Activated naive CD8-positive, alpha-beta T cell (primary cell): ENCODE measurements around the gene KRTAP5-3.

Source experiments
- H3K27ac Mint-ChIP-seq: one replicate; pipeline ENCODE4 v1.8.0; 2021; ENCODE audit warnings: mixed read lengths
- H3K27me3 Mint-ChIP-seq: one replicate; pipeline ENCODE4 v1.8.0; 2021; ENCODE audit warnings: mixed read lengths
- H3K36me3 Mint-ChIP-seq: one replicate; pipeline ENCODE4 v1.8.0; 2021; ENCODE audit warnings: mixed read lengths
- H3K4me1 Mint-ChIP-seq: one replicate; pipeline ENCODE4 v1.8.0; 2021; ENCODE audit warnings: low read depth, mixed read lengths
- H3K4me3 Mint-ChIP-seq: one replicate; pipeline ENCODE4 v1.8.0; 2021; ENCODE audit warnings: mild to moderate bottlenecking, mixed read lengths
- H3K9me3 Mint-ChIP-seq: one replicate; pipeline ENCODE4 v1.8.0; 2021; ENCODE audit warnings: low read depth, mixed read lengths

The KRTAP5-3 gene

DNA sequence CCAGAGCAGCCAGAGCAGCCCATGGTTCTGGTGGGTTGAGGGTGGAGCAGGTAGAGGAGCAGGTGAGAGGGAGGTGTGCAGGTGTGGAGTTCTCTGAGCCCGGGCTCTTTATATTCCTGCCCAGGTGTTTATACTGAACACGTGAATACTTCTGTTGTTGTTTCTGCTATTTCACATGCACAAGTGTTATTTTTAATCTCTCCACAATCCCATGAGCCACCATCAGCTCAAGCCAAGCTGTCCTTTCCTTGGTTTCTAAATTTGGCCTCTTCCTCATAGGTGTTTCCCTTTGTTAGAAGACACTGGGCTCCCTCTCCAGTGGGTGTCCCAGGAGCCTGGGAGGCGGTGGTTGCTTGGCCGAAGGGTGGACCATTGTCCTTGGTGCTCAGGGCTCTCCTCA lies at the start of gene KRTAP5-3:
KRTAP5-3 (minus strand) TSS at position 101 of the 400 bp plus-strand sequence; CDS start at position 23, 78 bp downstream.
- Mint-ChIP-seq H3K9me3 (no peaks in the 10 kb centered on the region), H3K4me1 (no peaks in the 10 kb centered on the region), H3K4me3 (no peak within 1 kb of the TSS)

GRCh38 chr11:1656670-1657069 lies 48.4 kb upstream of the KRTAP5-3 start:
- Mint-ChIP-seq H3K4me3 (no peak overlapping the region), H3K9me3 (no peaks in the 10 kb centered on the region), H3K27ac (no peak overlapping the region), H3K27me3 (peaks cover 9% of the 10 kb centered on the region), H3K36me3 (no peaks in the 10 kb centered on the region), H3K4me1 (peaks cover 12% of the 10 kb centered on the region)

More for the DNA sequence above, at the start of gene KRTAP5-3:
- Mint-ChIP-seq H3K36me3 (no peaks in the 10 kb centered on the region), H3K27me3 (peaks cover 11% of the 10 kb centered on the region), H3K27ac (no peak within 1 kb of the TSS)

GRCh38 chr11:1656061-1656441 lies 47.8 kb upstream of the KRTAP5-3 start:
- no peak overlapping the region for H3K27ac Mint-ChIP-seq
- H3K4me3 Mint-ChIP-seq = no peak overlapping the region
- no peaks in the 10 kb centered on the region for H3K36me3 Mint-ChIP-seq
- peaks cover 12% of the 10 kb centered on the region for H3K4me1 Mint-ChIP-seq
- no peaks in the 10 kb centered on the region for H3K9me3 Mint-ChIP-seq
- peaks cover 9% of the 10 kb centered on the region for H3K27me3 Mint-ChIP-seq

GRCh38 chr11:1655168-1656060 lies 47.2 kb upstream of the KRTAP5-3 start:
- no peaks in the 10 kb centered on the region for H3K9me3 Mint-ChIP-seq
- H3K27ac Mint-ChIP-seq = no peak overlapping the region
- H3K27me3 Mint-ChIP-seq = peaks cover 9% of the 10 kb centered on the region
- no peak overlapping the region for H3K4me3 Mint-ChIP-seq
- H3K4me1 Mint-ChIP-seq = peaks cover 12% of the 10 kb centered on the region
- no peaks in the 10 kb centered on the region for H3K36me3 Mint-ChIP-seq

GRCh38 chr11:1654388-1655167 lies 46.3 kb upstream of the KRTAP5-3 start:
- no peaks in the 10 kb centered on the region for H3K9me3 Mint-ChIP-seq
- H3K27ac Mint-ChIP-seq = no peak overlapping the region
- H3K4me1 Mint-ChIP-seq = peaks cover 5% of the 10 kb centered on the region
- H3K27me3 Mint-ChIP-seq = peaks cover 3% of the 10 kb centered on the region
- H3K36me3 Mint-ChIP-seq = no peaks in the 10 kb centered on the region
- no peak overlapping the region for H3K4me3 Mint-ChIP-seq

DNA sequence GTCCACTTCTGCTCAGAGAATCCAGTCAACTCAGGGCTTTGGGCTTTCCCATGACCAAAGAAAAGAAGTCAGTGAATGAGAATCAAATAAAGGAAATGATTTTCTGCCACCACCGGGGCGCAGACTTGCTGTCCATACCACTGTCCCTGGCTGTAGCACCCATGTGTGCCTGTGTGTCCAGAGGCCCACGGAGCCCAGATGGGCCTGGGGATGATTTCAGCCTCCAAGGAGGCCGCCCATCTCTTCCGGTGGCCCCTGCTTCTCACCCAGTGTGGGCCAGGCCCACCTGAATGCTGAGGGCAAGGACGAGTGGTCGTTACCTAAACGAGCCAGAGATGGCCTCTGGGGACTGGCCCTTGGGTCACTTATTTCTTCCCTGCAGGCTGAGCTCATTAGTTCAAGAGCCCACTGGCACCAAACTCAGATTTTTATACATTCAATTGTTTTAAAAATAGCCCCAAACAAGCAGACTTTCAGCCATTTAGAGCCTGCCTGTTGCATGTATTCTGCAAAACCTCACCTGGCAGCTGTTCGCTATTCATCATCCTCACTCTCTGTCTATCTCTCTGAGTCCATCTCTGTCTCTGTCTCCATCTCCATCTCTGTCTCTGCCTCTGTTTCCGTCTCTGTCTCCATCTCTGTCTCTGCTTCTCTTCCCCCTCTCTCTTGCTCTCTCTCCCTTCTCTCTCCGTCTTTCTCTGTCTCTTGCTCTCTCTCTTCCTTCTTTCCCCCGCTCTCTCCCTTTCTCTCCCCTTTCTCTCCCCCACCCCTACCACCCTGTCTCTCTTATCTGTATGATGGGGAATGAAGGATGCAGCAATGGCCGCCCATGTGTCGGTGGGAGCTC lies 45.5 kb upstream of the KRTAP5-3 start:
- peaks cover 3% of the 10 kb centered on the region for H3K27me3 Mint-ChIP-seq
- H3K36me3 Mint-ChIP-seq = no peaks in the 10 kb centered on the region
- no peak overlapping the region for H3K4me3 Mint-ChIP-seq
- no peak overlapping the region for H3K27ac Mint-ChIP-seq
- peaks cover 2% of the 10 kb centered on the region for H3K4me1 Mint-ChIP-seq
- no peaks in the 10 kb centered on the region for H3K9me3 Mint-ChIP-seq

DNA sequence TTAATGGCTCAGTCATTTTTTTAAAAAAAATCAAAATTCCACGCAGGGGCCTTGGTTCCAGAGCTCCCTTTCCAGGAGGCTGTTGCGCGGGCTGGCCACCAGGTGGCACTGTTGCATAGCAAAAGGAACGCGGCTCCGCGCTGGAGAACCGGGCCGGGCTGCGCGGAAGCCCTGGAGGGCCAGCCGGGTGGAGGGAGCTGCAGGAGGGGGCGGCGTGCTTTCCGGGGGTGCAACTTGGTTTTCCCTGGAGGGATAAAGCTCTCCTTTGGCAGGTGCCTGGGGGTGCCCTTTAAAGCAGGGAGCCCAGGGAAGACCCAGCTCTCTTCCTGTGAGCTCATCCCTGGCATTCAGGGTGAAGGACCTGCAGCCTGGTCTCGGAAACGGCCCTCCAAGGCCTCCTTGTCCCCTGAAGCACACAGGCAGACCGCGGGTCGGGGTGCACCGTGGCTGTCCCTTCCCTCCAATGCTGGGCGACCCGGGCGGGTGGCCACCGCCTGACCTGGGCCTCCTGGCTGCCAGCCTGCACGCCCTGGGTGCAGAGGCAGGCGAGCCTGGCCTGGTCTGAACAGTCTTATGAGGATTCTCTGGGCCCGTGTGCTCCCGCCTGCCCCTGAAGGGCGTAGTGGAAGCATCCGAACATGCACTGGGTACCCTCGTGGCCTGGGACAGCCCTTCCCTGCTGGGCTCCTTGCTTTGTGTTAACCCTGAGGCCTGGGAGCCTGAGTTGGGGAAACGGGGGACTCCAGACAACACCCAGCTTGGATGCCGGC lies 44.7 kb upstream of the KRTAP5-3 start:
- Mint-ChIP-seq H3K4me3 (no peak overlapping the region), H3K4me1 (peaks cover 2% of the 10 kb centered on the region), H3K9me3 (no peaks in the 10 kb centered on the region), H3K36me3 (no peaks in the 10 kb centered on the region), H3K27ac (no peak overlapping the region), H3K27me3 (peaks cover 3% of the 10 kb centered on the region)

DNA sequence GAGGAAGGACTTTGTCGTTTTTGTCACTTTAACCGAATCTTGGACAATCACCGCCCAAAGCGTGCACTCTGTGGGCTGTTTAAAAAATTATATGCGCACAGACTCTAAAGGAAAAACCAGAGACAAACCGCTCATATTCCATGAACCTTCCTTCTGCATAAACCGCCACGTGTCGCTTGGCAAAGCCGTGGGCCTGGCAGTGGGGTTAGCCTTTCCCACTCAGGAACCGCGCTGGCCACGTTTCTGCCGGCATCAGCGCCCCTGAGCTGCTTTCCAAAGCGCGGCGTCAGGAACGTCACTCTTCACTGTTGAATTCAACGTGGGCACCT lies 44.1 kb upstream of the KRTAP5-3 start:
- H3K4me3 Mint-ChIP-seq = no peak overlapping the region
- H3K9me3 Mint-ChIP-seq = no peaks in the 10 kb centered on the region
- H3K27ac Mint-ChIP-seq = no peak overlapping the region
- H3K27me3 Mint-ChIP-seq = peaks cover 3% of the 10 kb centered on the region
- H3K4me1 Mint-ChIP-seq = peaks cover 2% of the 10 kb centered on the region
- H3K36me3 Mint-ChIP-seq = no peaks in the 10 kb centered on the region

GRCh38 chr11:1652026-1652425 lies 43.8 kb upstream of the KRTAP5-3 start:
- Mint-ChIP-seq H3K27ac (no peak overlapping the region), H3K27me3 (peaks cover 7% of the 10 kb centered on the region), H3K9me3 (no peaks in the 10 kb centered on the region), H3K4me3 (no peak overlapping the region), H3K4me1 (peaks cover 2% of the 10 kb centered on the region), H3K36me3 (no peaks in the 10 kb centered on the region)

DNA sequence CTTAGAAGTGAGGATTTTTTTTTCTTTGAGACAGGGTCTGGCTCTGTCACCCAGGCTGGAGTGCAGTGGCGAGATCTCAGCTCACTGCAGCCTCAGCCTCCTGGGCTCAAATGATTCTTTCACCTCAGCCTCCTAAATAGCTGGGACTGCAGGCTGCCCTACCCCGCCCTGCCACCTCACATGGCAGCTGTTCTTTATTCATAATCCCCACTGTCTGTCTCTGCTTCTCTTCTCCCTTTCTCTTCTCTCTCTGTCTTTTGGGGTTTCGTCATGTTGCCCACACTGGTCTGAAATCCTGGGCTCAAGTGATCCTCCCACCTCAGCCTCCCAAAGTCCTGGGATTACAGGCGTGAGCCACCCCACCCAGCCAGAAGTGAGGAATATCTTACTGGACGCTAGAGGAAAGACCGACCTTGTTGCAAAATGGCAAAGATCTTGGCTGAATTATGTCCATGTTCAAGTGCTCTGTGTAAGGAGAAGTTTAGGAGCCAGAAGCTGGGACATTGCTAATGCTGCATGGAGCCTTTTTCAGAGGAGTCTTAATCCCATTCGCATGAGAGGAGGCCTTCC lies 43.2 kb upstream of the KRTAP5-3 start:
- peaks cover 2% of the 10 kb centered on the region for H3K4me1 Mint-ChIP-seq
- H3K27me3 Mint-ChIP-seq = peaks cover 7% of the 10 kb centered on the region
- no peaks in the 10 kb centered on the region for H3K36me3 Mint-ChIP-seq
- no peak overlapping the region for H3K27ac Mint-ChIP-seq
- no peak overlapping the region for H3K4me3 Mint-ChIP-seq
- no peaks in the 10 kb centered on the region for H3K9me3 Mint-ChIP-seq

DNA sequence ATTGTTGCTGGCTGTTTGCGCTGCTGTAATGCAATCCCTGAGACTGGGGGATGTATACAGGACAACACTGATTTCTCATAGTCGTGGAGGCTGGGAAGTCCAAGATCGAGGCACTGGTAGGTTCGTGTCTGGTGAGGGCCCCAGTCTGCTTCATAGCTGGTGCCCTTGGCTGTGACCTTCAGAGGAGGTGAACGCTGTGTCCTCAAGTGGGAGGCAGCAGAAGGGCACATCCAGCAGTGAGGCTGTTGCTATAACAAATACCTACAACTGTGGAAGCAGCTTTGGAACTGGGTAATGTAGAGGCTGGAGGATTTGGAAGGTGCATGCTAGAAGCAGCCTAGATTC lies 42.6 kb upstream of the KRTAP5-3 start:
- peaks cover 2% of the 10 kb centered on the region for H3K4me1 Mint-ChIP-seq
- H3K9me3 Mint-ChIP-seq = no peaks in the 10 kb centered on the region
- no peak overlapping the region for H3K27ac Mint-ChIP-seq
- H3K4me3 Mint-ChIP-seq = no peak overlapping the region
- peaks cover 7% of the 10 kb centered on the region for H3K27me3 Mint-ChIP-seq
- H3K36me3 Mint-ChIP-seq = no peaks in the 10 kb centered on the region

DNA sequence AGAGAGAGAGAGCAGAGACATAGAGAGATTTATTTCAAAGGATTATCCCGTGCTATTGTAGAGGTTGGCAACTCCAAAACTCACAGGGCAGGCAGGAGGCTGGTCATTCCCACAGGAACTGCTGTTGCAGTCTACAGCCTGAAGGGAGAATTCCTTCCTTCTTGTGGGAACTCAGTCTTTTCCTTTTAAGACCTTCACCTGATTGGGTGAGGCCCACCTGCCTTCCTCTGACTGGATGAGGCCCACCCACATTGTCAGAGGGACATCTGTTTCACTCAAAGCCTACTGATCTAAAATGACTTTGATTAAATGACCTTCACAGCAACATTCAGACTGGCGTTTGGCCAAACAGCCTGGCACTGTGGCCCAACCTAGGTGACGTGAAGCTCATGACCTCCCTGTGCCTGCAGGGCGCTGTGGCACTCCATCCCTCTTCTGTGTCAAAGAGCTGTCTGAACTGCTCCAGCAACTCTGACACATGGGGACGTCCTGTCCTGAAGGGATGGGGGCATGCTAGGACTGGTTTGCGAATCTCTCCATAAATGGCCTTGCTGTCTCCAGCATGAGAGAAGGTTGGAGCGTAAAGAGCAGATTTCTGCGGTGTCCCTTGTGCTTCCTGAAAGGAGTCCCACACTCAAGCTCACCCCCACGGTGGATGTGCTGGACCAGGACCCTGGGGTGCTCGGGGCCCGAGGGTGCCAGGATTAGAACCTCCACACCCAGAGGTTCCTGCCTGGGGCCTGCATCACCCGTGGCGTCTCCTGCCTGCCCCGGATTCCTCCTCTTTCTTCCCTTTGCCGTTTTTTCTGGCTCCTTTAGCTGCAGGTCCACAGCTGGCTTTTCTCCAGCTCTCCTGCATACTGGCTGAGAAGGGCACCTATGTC lies 42.0 kb upstream of the KRTAP5-3 start:
- Mint-ChIP-seq H3K4me3 (no peak overlapping the region), H3K27me3 (peaks cover 7% of the 10 kb centered on the region), H3K36me3 (no peaks in the 10 kb centered on the region), H3K27ac (no peak overlapping the region), H3K9me3 (no peaks in the 10 kb centered on the region), H3K4me1 (peaks cover 2% of the 10 kb centered on the region)

GRCh38 chr11:1648653-1649420 lies 40.6 kb upstream of the KRTAP5-3 start:
- Mint-ChIP-seq H3K4me3 (no peak overlapping the region), H3K36me3 (no peaks in the 10 kb centered on the region), H3K4me1 (no peaks in the 10 kb centered on the region), H3K9me3 (no peaks in the 10 kb centered on the region), H3K27ac (no peak overlapping the region), H3K27me3 (peaks cover 7% of the 10 kb centered on the region)
